Activated T-cell treated with anti-CD3 and anti-CD28 coated beads, Interleukin-2, amount 50 U/mL, for 4 hours (primary cell): ENCODE measurements around the gene POLR2J2. TPM values are rescaled to one million over a fixed set of nuclear protein-coding genes. Genes with fewer than 3 reads are reported as not detected.
"Not testable (repeated sequence)": the region's sequence is repeated elsewhere in the genome, so short reads cannot be mapped to it uniquely, and the experiment has no call there.

Source experiments
- ATAC-seq, 2 donors: fragments of 200-7000 bp; cut with Tn5 transposase; one replicate each; pipeline ENCODE4 v1.10.0; 2021
- DNase-seq: peaks from one replicate; pipeline ENCODE4 v3.0.0-alpha.2; 2020
- H3K27me3 Mint-ChIP-seq: one replicate; pipeline ENCODE4 v1.8.0; 2021; ENCODE audit warnings: low read depth, mixed read lengths
- H3K36me3 Mint-ChIP-seq: one replicate; pipeline ENCODE4 v1.8.0; 2022; ENCODE audit warnings: mixed read lengths; ENCODE audit not compliant: insufficient read depth
- H3K4me1 Mint-ChIP-seq: one replicate; pipeline ENCODE4 v1.8.0; 2021; ENCODE audit warnings: low read depth, mixed read lengths
- H3K4me3 Mint-ChIP-seq: one replicate; pipeline ENCODE4 v1.8.0; 2021; ENCODE audit warnings: mild to moderate bottlenecking, moderate library complexity, mixed read lengths
- H3K9me3 Mint-ChIP-seq: one replicate; pipeline ENCODE4 v1.8.0; 2021; ENCODE audit warnings: mixed read lengths
- total RNA-seq, 3 donors: library from RNA; stranded (reverse); gene quantifications; one replicate each; pipeline ENCODE4 v1.2.1, GENCODE V29; 2021

Gene POLR2J2
- total RNA-seq, 3 donors from 2014 or later: 5.8 to 8.5 (median 6.1) TPM

DNA sequence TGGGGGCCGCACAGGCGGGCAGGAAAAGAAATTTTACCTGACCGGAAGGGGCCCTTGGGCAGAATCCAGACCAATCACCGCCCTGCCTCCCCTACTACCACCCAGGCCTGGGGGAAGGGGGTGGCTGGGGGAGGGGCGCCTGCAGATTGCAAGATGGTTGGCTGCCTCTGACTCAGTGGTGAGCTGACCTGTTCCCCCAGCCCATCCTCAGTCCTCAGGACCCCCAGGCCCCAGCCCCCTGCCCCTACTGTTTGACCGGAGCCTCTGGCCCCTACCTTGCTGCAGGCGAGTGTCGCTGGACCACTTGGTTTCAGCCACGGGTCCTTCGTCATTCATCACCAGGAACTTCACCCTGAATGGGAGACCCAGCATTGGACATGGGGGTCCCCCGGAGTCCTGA is 32.6 kb downstream of the POLR2J2 start:
- not testable (repeated sequence) for H3K36me3 Mint-ChIP-seq, H3K9me3 Mint-ChIP-seq, H3K4me3 Mint-ChIP-seq, H3K4me1 Mint-ChIP-seq, H3K27me3 Mint-ChIP-seq, DNase-seq
- ATAC-seq: peak in 1 of 2 donors; percentile 14

DNA sequence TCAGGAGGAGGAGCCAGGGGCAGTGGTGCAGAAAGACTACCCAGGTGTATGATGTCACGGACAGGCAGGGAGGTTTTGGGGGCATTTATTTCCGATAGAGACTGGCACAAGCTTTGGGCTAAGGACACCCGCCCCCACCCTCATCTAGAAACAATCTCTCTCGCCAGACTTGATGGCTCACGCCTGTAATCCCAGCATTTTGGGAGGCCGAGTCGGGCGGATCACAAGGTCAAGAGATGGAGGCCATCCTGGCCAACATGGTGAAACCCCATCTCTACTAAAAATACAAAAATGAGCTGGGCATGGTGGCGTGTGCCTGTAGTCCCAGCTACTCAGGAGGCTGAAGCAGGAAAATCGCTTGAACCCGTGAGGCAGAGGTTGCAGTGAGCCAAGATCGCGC is 34.5 kb downstream of the POLR2J2 start:
- not testable (repeated sequence) for DNase-seq, ATAC-seq, H3K9me3 Mint-ChIP-seq, H3K4me1 Mint-ChIP-seq, H3K36me3 Mint-ChIP-seq, H3K4me3 Mint-ChIP-seq, H3K27me3 Mint-ChIP-seq

DNA sequence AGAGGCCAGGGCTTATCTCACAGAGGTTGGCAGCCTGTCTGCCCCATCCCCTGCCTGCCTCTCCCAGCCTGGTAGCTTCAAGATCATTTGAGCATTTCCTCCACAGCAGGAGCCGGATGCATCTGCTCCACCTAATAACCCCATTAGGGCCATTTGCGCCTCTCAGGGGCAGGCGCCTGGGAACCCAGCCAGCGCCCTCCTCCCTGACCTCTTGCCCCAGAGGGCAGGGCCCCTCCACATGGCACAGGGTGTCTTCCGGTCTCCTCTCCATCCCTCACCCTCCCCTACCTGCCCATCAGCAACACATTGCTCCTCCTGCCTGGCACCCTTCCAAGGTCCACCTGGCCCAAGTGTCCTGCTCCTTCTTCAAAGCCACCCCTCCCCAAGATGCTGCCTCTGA is 36.1 kb downstream of the POLR2J2 start:
- not testable (repeated sequence) for H3K9me3 Mint-ChIP-seq, H3K27me3 Mint-ChIP-seq, H3K36me3 Mint-ChIP-seq, H3K4me3 Mint-ChIP-seq, DNase-seq, ATAC-seq, H3K4me1 Mint-ChIP-seq

DNA sequence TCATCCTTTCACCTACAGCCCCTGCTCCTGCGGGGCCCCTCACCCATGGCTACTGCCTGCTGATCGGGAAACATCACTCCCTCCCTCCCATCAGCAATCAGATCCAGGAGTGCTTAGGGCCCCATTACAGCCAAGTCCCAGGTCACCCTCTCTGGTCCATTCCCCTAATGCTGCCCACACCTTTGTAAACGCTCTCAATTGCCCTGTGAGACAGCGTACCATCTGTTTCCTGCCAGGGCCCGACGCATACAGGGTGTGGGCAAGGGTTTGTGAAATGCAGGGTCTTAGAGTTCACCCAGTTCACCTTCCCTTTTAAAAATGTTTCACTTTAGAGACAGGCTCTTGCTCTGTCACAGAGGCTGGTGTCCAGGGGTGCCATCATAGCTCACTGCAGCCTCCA is 37.2 kb downstream of the POLR2J2 start:
- not testable (repeated sequence) for DNase-seq, H3K9me3 Mint-ChIP-seq, H3K36me3 Mint-ChIP-seq, H3K4me3 Mint-ChIP-seq, ATAC-seq, H3K4me1 Mint-ChIP-seq, H3K27me3 Mint-ChIP-seq

DNA sequence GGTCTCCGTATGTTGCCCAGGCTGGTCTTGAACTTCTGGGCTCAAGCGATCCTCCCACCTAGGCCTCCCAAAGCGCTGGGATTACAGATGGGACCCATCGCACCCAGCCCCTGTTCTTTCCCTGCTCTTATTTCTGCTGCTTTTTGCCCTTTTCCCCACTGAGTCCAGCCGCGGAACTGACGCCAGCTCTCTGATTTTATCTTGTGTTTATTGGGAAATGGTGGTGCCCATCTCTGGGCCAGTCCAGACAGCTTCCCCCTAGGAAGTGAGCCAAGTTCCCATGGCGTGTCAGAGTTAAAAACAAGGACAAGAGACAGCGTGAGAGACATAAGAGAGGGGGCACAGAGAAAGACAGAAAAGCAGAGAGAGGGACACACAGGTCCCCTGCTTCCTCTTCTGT is 40.8 kb downstream of the POLR2J2 start:
- not testable (repeated sequence) for H3K4me3 Mint-ChIP-seq, DNase-seq, ATAC-seq, H3K9me3 Mint-ChIP-seq, H3K4me1 Mint-ChIP-seq, H3K36me3 Mint-ChIP-seq, H3K27me3 Mint-ChIP-seq

DNA sequence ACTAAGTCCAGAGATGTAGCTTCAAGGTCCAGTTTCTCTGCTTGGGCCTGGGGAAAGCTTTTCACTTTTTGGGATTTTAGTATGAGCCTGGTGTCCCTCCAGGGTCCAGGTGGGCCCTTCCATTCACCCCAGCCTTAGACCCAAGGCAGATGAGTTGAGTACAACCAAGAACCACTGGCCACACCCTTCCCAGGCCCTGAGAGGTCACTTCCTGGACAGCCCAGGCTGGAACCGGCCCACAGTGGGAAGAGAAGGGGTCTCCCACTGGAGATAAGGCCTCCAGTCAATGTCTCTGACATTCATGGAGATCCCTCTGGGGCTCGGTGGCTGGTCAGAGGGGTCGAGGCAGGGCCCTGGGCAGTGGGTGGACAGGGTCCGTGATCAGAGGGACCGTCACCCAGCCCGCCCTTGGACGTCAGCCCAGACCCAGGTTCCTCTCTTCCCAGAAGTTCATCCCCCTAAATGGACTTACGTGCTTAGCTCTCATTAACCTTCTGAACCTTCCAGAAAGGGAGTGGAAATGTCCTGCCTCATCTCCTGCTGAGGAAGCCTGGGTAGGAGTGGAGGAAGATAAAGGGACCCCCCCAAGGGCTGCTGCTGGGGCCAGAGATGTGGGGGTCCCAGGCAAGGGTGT is 44.1 kb downstream of the POLR2J2 start:
- not testable (repeated sequence) for ATAC-seq, H3K27me3 Mint-ChIP-seq

DNA sequence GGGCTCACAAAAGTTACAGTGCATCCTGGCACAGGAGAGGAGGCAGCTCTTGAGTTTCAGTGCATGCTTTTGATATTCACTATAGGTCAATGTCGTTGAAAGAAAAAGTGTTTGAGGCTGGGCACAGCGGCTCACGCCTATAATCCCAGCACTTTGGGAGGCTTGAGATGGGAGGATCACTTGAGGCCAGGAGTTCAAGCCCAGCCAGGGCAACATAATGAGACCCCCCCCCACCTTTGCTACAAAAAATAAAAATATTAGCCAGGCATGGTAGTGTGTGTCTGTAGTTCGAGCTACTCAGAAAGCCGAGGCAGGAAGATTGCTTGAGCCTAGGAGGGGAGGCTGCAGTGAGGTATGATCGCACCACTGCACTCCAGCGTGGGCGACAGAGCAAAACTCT is 53.3 kb downstream of the POLR2J2 start:
- H3K9me3 Mint-ChIP-seq, DNase-seq, H3K27me3 Mint-ChIP-seq: not testable (repeated sequence)

More for the DNA sequence above, 44.1 kb downstream of the POLR2J2 start:
- not testable (repeated sequence) for H3K4me1 Mint-ChIP-seq, DNase-seq, H3K36me3 Mint-ChIP-seq, H3K4me3 Mint-ChIP-seq, H3K9me3 Mint-ChIP-seq

DNA sequence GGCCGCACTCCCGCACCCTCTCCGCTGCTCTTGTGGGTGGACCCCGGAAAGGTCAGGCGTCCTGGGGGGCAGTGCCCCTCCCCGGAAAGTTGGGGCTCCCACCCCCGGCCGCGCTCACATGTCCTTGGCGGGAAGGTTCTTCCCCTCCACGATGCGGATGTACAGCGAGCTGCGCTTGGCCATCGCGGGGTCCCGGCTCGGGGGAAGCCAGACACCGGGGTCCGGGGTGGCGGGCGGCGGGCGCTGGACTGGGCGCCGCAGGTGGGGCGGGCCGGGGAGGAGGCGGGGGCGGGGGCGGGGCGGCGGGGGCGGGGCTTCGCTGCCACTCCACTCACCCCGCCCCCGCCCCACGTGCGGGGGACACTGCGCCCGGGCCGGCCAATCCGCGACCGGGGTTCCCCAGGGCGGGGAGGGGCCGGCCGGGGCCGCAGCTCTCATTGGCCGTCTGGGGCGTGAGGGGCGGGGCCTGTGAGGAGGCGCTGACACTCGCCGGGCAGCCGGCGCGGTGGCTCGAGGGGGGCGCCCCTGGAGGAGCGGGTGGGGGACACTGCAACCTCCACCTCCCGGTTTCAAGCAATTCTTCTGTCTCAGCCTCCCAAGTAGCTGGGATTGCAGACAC is 54.8 kb downstream of the POLR2J2 start, which contains the start of gene RASA4:
TSS of gene RASA4 (minus strand) at position 250 of the 619 bp plus-strand sequence. CDS start at position 183, 67 bp downstream.
- not testable (repeated sequence) for H3K27me3 Mint-ChIP-seq, H3K4me1 Mint-ChIP-seq, H3K9me3 Mint-ChIP-seq, H3K36me3 Mint-ChIP-seq, H3K4me3 Mint-ChIP-seq
- peak; percentile 97 to 98 for ATAC-seq
- DNase-seq: peak; percentile 26

More for the DNA sequence above, 53.3 kb downstream of the POLR2J2 start:
- not testable (repeated sequence) for H3K4me3 Mint-ChIP-seq, H3K4me1 Mint-ChIP-seq, ATAC-seq, H3K36me3 Mint-ChIP-seq

Other genes starting within 250 kb of the POLR2J2 start
- gene ORAI2, start 238.1 kb downstream of the POLR2J2 start, total RNA-seq: 10 to 100 TPM; 24.8 to 35.9 (median 27.4) TPM
- 10 to 100 TPM; 13.7 to 15.4 (median 15.0) TPM for gene ALKBH4, start 206.8 kb downstream of the POLR2J2 start, total RNA-seq
- gene LRWD1, start 206.7 kb downstream of the POLR2J2 start, total RNA-seq: 10 to 100 TPM; 54.8 to 57.9 (median 57.7) TPM
- 10 to 100 TPM; 67.3 to 77.4 (median 72.0) TPM for gene POLR2J, start 192.7 kb downstream of the POLR2J2 start, total RNA-seq
- 10 to 100 TPM; 20.0 to 50.1 (median 35.7) TPM for gene RASA4B, start 153.9 kb downstream of the POLR2J2 start, total RNA-seq
- 1 to 10 TPM; 4.7 to 8.5 (median 7.9) TPM for gene UPK3BL2, start 128.0 kb downstream of the POLR2J2 start, total RNA-seq
- gene SPDYE2, start 120.4 kb downstream of the POLR2J2 start, total RNA-seq: not detected
- gene POLR2J3, start 99.1 kb downstream of the POLR2J2 start, total RNA-seq: 10 to 100 TPM; 19.6 to 28.5 (median 20.0) TPM
- gene RASA4, start 54.9 kb downstream of the POLR2J2 start, total RNA-seq: 10 to 100 TPM; 43.7 to 58.3 (median 47.4) TPM
- 10 to 100 TPM; 11.3 to 22.0 (median 12.7) TPM for gene UPK3BL1, start 28.9 kb downstream of the POLR2J2 start, total RNA-seq
- not detected for gene SPDYE2B, start 21.3 kb downstream of the POLR2J2 start, total RNA-seq
- 10 to 100 TPM in 2 of 3 donors, 1 to 10 TPM in 1; 9.1 to 12.9 (median 10.3) TPM for gene FAM185A, start 77.3 kb upstream of the POLR2J2 start, total RNA-seq
- gene LRRC17, start 241.3 kb upstream of the POLR2J2 start, total RNA-seq: under 1 TPM in 1 of 3 donors, not detected in 2; 0.14 TPM